GM12878 (cell line): Measurements from ENCODE around the gene HIVEP2.

Experiments
- MYC ChIP-seq: IDR thresholded peaks from 2 replicates; pipeline ENCODE4 v1.6.1; 2011; ENCODE audit warnings: mild to moderate bottlenecking, low read length, moderate library complexity, inconsistent platforms; ENCODE audit not compliant: insufficient read depth, insufficient replicate concordance, insufficient read length, severe bottlenecking
- TF ChIP-seq, protein P1 (sequence below): IDR thresholded peaks from 2 replicates; pipeline ENCODE4 v1.6.1; 2012; ENCODE audit warnings: low read depth, low read length, improper control_type of control experiment

DNA sequence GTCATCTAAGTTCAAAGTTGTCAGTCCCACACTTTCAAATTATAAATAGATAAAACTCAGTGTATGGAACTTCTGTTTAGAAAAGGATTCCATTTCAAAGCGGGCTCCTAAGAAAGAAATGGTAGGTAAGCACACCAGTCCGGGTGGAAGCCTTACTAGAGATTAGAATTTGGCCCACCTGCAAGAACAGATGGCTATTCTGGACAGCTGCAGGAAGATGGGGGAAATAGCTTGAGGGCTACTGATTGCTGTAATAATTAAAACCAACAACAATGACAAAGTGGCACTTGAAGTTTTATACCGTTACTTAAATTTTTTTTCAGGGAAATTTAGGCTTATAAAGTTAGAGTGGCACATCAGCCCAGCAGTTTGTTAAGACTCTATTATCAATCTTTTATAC, 83.3 kb downstream of the HIVEP2 start:
- TF ChIP-seq, protein P1, sequence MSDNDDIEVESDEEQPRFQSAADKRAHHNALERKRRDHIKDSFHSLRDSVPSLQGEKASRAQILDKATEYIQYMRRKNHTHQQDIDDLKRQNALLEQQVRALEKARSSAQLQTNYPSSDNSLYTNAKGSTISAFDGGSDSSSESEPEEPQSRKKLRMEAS, result no peak
- no peak for TF ChIP-seq MYC
